PC-3 (cell line): ENCODE results near the gene ADAMTS17. TPM values are rescaled to one million over a fixed set of nuclear protein-coding genes. Genes with fewer than 3 reads are reported as not detected.
"Not testable (repeated sequence)": the region's sequence is repeated elsewhere in the genome, so short reads cannot be mapped to it uniquely, and the experiment has no call there.

ENCODE experiments used
- ATAC-seq: fragments of 200-7000 bp; cut with Tn5 transposase; 2 replicates; pipeline ENCODE4 v1.9.1; 2020; ENCODE audit warnings: mild to moderate bottlenecking, moderate library complexity
- BruUV-seq: library from RNA; stranded (reverse); fragments of 400-500 nt; replicated peaks from 2 replicates; lab custom pipeline; 2021; lab: Mats Ljungman, UMichigan
- CTCF ChIA-PET: fragments of 300-600 bp; sonication (Branson Sonifier 250); formaldehyde crosslinking; loops from one replicate; lab custom pipeline; 2022; ENCODE audit warnings: antibody characterized with exemption; lab: Charles Lee
- POLR2A ChIA-PET: fragments of 300-600 bp; sonication (Branson Sonifier 250); formaldehyde crosslinking; loops from one replicate; lab custom pipeline; 2022; ENCODE audit warnings: antibody characterized with exemption; ENCODE audit not compliant: unreplicated experiment; lab: Charles Lee
- DNase-seq: peaks from one replicate; pipeline ENCODE4 v3.0.0-alpha.2; 2015
- H2AFZ ChIP-seq: fragments of 300-600 bp; sonication (generic); 2 replicates; pipeline ENCODE4 v1.6.0; 2016; ENCODE audit warnings: antibody characterized with exemption, low read length
- H3F3A ChIP-seq: fragments of 300-600 bp; sonication (generic); one replicate; pipeline ENCODE4 v1.6.0; 2017; ENCODE audit warnings: antibody characterized with exemption, low read length, control low read depth, mild to moderate bottlenecking; ENCODE audit not compliant: unreplicated experiment
- H3K27ac ChIP-seq: fragments of 300-600 bp; sonication (generic); 2 replicates; pipeline ENCODE4 v1.5.1; 2016; ENCODE audit warnings: mild to moderate bottlenecking, low read length
- H3K27me3 ChIP-seq: fragments of 300-600 bp; sonication (generic); 2 replicates; pipeline ENCODE4 v1.6.1; 2016; ENCODE audit warnings: low read length, mixed read lengths
- H3K36me3 ChIP-seq: fragments of 300-600 bp; sonication (generic); 2 replicates; pipeline ENCODE4 v1.6.1; 2016; ENCODE audit warnings: low read depth, mixed run types, low read length, mixed read lengths
- H3K4me1 ChIP-seq: fragments of 300-600 bp; sonication (generic); 2 replicates; pipeline ENCODE4 v1.5.1; 2016; ENCODE audit warnings: low read length; ENCODE audit not compliant: insufficient read depth
- H3K4me2 ChIP-seq: fragments of 300-600 bp; sonication (generic); 2 replicates; pipeline ENCODE4 v1.6.0; 2016; ENCODE audit warnings: low read length
- H3K4me3 ChIP-seq: fragments of 300-600 bp; sonication (generic); 2 replicates; pipeline ENCODE4 v1.5.1; 2016; ENCODE audit warnings: mild to moderate bottlenecking, low read length, mixed read lengths
- H3K79me2 ChIP-seq: fragments of 300-600 bp; sonication (generic); 2 replicates; pipeline ENCODE4 v1.6.1; 2017; ENCODE audit warnings: low read length, mixed read lengths
- H3K9ac ChIP-seq: fragments of 300-600 bp; sonication (generic); 2 replicates; pipeline ENCODE4 v1.6.0; 2016; ENCODE audit warnings: mild to moderate bottlenecking, low read length
- H3K9me2 ChIP-seq: fragments of 300-600 bp; sonication (generic); replicated peaks from 2 replicates; pipeline ENCODE4 v1.6.1; 2016; ENCODE audit warnings: mixed run types, low read length, mixed read lengths
- H3K9me3 ChIP-seq: fragments of 300-600 bp; sonication (generic); 2 replicates; pipeline ENCODE4 v1.6.1; 2016; ENCODE audit warnings: low read length, mixed read lengths
- H4K20me1 ChIP-seq: fragments of 300-600 bp; sonication (generic); 2 replicates; pipeline ENCODE4 v1.6.1; 2016; ENCODE audit warnings: low read length, mixed read lengths
- CTCF ChIP-seq: fragments of 300-600 bp; sonication (generic); conservative IDR thresholded peaks from 2 replicates; pipeline ENCODE4 v1.5.1; 2017; ENCODE audit warnings: antibody characterized with exemption, low read depth, mild to moderate bottlenecking, low read length
- EZH2 ChIP-seq: fragments of 300-600 bp; sonication (generic); IDR thresholded peaks from one replicate; pipeline ENCODE4 v1.6.1; 2017; ENCODE audit warnings: antibody characterized with exemption, mild to moderate bottlenecking, low read length; ENCODE audit not compliant: unreplicated experiment
- EZH2phosphoT487 ChIP-seq: fragments of 300-600 bp; sonication (generic); IDR thresholded peaks from 2 replicates; pipeline ENCODE4 v1.6.1; 2018; ENCODE audit warnings: mild to moderate bottlenecking, antibody characterized with exemption, low read length, borderline replicate concordance
- intact Hi-C: fragments of 100-400 bp; cut with micrococcal nuclease; formaldehyde crosslinking; loops from 2 replicates; pipeline ENCODE4 v1.9.0; 2023
- total RNA-seq: library from RNA; depleted of rRNA; stranded (reverse); fragments of >200 nt; gene quantifications from 2 replicates; pipeline ENCODE4 v1.2.3, GENCODE V29; 2014

Gene ADAMTS17
- total RNA-seq, 1 experiment from 2014 or later: 6.9 TPM

DNA sequence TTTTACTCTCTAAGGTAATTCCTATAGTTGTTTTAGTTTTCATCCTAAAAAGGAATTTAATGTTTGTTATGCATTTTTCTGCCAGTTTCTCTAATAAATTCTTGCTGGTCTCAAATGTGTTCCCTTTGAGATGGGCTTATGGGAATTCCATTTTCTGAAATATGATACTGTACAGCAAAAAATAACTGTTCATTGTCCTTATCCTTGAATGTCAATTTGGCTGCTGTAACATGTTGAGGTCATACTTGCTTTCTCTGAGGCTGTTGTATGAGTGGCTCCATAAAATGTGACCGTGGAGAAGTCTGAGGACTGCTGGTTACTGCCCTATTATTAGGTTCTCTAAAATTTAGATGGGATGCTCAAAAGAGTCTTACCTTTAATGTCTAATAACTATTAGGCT, 266.5 kb downstream of the ADAMTS17 start:
- ChIA-PET CTCF (no interaction called here), POLR2A (no interaction called here)
- intact Hi-C loops: no loop called here
- Histone ChIP-seq H3K9me2 (no peaks in the 10 kb centered on the region), H3K79me2 (no peaks in the 10 kb centered on the region), H3K9ac (no peak overlapping the region), H3K4me2 (no peak overlapping the region), H3K36me3 (no peaks in the 10 kb centered on the region), H3K27ac (no peak overlapping the region), H3F3A (peaks cover 6% of the 10 kb centered on the region), H3K4me1 (peaks cover 17% of the 10 kb centered on the region), H3K4me3 (no peak overlapping the region), H4K20me1 (no peaks in the 10 kb centered on the region), H3K27me3 (no peaks in the 10 kb centered on the region), H2AFZ (no peak overlapping the region), H3K9me3 (no peaks in the 10 kb centered on the region)
- DNase-seq (no peak), ATAC-seq (no peak)
- TF ChIP-seq CTCF: no peak
- no peak for TF ChIP-seq EZH2
- no peak for TF ChIP-seq EZH2phosphoT487
- BruUV-seq: no TSS peak

GRCh38 chr15:100073982-100074381, 267.8 kb downstream of the ADAMTS17 start:
- peaks cover 8% of the 10 kb centered on the region for H3K4me1 ChIP-seq
- H4K20me1 ChIP-seq: no peaks in the 10 kb centered on the region
- H2AFZ ChIP-seq: no peak overlapping the region
- no peak for TF ChIP-seq EZH2
- TF ChIP-seq CTCF: no peak
- no peak for TF ChIP-seq EZH2phosphoT487
- H3K4me3 ChIP-seq: no peak overlapping the region
- no peak for ATAC-seq
- H3K79me2 ChIP-seq: no peaks in the 10 kb centered on the region
- ChIA-PET POLR2A (no interaction called here), CTCF (no interaction called here)
- H3F3A ChIP-seq: no peaks in the 10 kb centered on the region
- no peaks in the 10 kb centered on the region for H3K27me3 ChIP-seq
- DNase-seq: no peak
- BruUV-seq: no TSS peak
- no peaks in the 10 kb centered on the region for H3K36me3 ChIP-seq
- intact Hi-C loops: no loop called here
- no peak overlapping the region for H3K4me2 ChIP-seq
- no peak overlapping the region for H3K9ac ChIP-seq
- no peaks in the 10 kb centered on the region for H3K9me3 ChIP-seq
- no peaks in the 10 kb centered on the region for H3K9me2 ChIP-seq
- H3K27ac ChIP-seq: no peak overlapping the region

- POLR2A ChIA-PET, H3K9me2 ChIP-seq, BruUV-seq, H3K4me2 ChIP-seq, H3K4me1 ChIP-seq, DNase-seq, H3F3A ChIP-seq, H2AFZ ChIP-seq, ATAC-seq, CTCF ChIA-PET, intact Hi-C loops, H3K36me3 ChIP-seq, H3K4me3 ChIP-seq, H3K9ac ChIP-seq, H3K9me3 ChIP-seq, H3K27me3 ChIP-seq, H3K27ac ChIP-seq, H3K79me2 ChIP-seq, H4K20me1 ChIP-seq: not testable (repeated sequence)
These were observed 275.1 kb downstream of the ADAMTS17 start for GRCh38 chr15:100066521-100067280.
